Pancreas (tissue), 10 donors: Measurements from ENCODE around the gene UBAC2. TPM values are rescaled to one million over a fixed set of nuclear protein-coding genes. Genes with fewer than 3 reads are reported as not detected.
A peak's percentile ranks its signal among the peaks of the same experiment; 100 is the strongest.
"Not testable (repeated sequence)": the region's sequence is repeated elsewhere in the genome, so short reads cannot be mapped to it uniquely, and the experiment has no call there.

Source experiments
- ATAC-seq, 4 donors: fragments of 200-7000 bp; cut with Tn5 transposase; one replicate each; pipeline versions ENCODE4 v1.8.0 to v1.9.1; 2020; ENCODE audit warnings: mild to moderate bottlenecking in 4 of 4, moderate library complexity in 4 of 4
- DNase-seq, 6 donors: peaks; one replicate each; pipeline ENCODE4 v3.0.0-alpha.2; 2020
- FAIRE-seq: peaks from 2 replicates; lab custom pipeline; 2012; peaks lifted over from hg19 to GRCh38; lab: Jason Lieb, UNC
- H3K27ac ChIP-seq, 4 donors: fragments of 200-600 bp; sonication (generic); 1 replicate in 3 of 4; 2 replicates in 1 of 4; pipeline versions ENCODE4 v1.5.0 to v1.8.0; 2020
- H3K27me3 ChIP-seq, 4 donors: fragments of 200-600 bp; one replicate each; pipeline ENCODE4 v1.8.0; 2021
- H3K36me3 ChIP-seq, 3 donors: fragments of 200-600 bp; sonication (generic) in 1 of 3; one replicate each; pipeline versions ENCODE4 v1.5.0 to v1.8.0; 2020 to 2021
- H3K4me1 ChIP-seq, 3 donors: fragments of 200-600 bp; one replicate each; pipeline ENCODE4 v1.8.0; 2021
- H3K4me3 ChIP-seq, 4 donors: fragments of 200-600 bp; sonication (generic) in 2 of 4; one replicate each; pipeline versions ENCODE4 v1.5.0 to v1.8.0; 2020 to 2021
- H3K9me3 ChIP-seq, 4 donors: fragments of 200-600 bp; one replicate each; pipeline ENCODE4 v1.8.0; 2021
- WGBS, 2 donors: extraction: QIAGEN DNeasy Blood & Tissue Kit; methylation state at CpG; one replicate each; pipeline ENCODE4 v1.1.7; 2013; 5-methylcytosine and 5-hydroxymethylcytosine counted together
- intact Hi-C, 3 donors: fragments of 100-400 bp; cut with DNase I; formaldehyde crosslinking; loops; one replicate each; pipeline versions ENCODE4 v1.11.1 to v1.14.2; 2022
- polyA plus RNA-seq, 2 donors: library from polyadenylated mRNA; stranded (reverse); fragments of 200-250 nt; gene quantifications; one replicate each; pipeline ENCODE4 v1.2.3, GENCODE V29; 2013
- total RNA-seq, 6 donors: library from RNA; stranded (reverse); fragmentation: NEBNext Ultra II Directional in 4 of 6; extraction: Animal tissue kit (Norgen Biotek cat#: 25700) in 4 of 6; gene quantifications; one replicate each; pipeline versions ENCODE4 v1.2.1 to v1.2.4, GENCODE V29; 2021 to 2023
- TF ChIP-seq, protein P1 (sequence below), 4 donors: fragments of 200-600 bp; sonication (generic) in 3 of 4; IDR thresholded peaks; one replicate each; pipeline versions ENCODE4 v1.5.0 to v1.8.0; 2021; ENCODE audit warnings: antibody characterized with exemption in 4 of 4
- donor health status: healthy with polysubstance abuse.
- donor health status: DM: no; HTN: no; CAD: no; lungs with moderate emphysema.
- donor health status: DM: no; HTN: no; CAD: no.
- donor health status: control.
- donor health status: control.
- donor health status: Bipolar disorder and iron deficiency.
- donor health status: DM: yes; HTN: yes; CAD: no.
- donor health status: DM: no; HTN: no; CAD: no.
- donor health status: DM: no; HTN: no; CAD: no.
- donor health status: DM: yes; HTN: yes; CAD: no.

UBAC2 gene
- total and polyA plus RNA-seq, 8 donors = 17.5 to 29.5 (median 26.9) TPM

DNA sequence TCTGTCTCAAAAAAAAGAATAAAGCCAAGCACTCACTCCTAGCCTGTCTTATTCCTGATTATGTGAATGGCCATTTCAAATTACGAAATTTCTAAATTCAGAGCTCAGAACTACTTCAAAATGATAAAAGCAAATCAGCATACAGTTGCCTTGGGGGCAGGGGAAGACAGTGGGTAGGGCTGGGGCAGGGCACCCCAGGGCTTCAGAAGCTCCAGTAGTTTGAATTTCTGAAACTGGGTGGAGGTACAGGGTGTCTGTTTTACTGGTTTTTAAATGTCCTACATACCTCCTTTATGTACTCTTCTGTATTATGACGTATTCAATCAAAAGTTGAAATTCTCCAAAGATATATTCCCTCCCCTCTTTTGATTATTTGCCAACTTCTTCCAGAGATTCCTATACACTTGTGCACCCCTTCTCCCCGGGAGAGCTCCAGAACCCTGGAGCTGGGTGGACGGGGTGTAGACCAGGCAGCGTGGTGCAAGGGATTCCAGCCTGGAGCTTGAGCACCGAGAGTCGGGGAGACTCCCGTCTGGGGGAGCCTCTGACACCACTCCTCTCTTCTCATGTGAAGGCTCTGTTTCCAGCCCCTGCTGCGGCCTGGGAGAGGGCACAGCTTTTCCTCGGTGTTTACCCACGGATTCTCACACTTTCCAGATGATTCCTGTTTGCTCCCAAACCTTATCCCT is 191.3 kb downstream of the UBAC2 start:
- TF ChIP-seq, protein P1, sequence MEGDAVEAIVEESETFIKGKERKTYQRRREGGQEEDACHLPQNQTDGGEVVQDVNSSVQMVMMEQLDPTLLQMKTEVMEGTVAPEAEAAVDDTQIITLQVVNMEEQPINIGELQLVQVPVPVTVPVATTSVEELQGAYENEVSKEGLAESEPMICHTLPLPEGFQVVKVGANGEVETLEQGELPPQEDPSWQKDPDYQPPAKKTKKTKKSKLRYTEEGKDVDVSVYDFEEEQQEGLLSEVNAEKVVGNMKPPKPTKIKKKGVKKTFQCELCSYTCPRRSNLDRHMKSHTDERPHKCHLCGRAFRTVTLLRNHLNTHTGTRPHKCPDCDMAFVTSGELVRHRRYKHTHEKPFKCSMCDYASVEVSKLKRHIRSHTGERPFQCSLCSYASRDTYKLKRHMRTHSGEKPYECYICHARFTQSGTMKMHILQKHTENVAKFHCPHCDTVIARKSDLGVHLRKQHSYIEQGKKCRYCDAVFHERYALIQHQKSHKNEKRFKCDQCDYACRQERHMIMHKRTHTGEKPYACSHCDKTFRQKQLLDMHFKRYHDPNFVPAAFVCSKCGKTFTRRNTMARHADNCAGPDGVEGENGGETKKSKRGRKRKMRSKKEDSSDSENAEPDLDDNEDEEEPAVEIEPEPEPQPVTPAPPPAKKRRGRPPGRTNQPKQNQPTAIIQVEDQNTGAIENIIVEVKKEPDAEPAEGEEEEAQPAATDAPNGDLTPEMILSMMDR (IDR thresholded peaks at IDR 0.05) = no peak
- no peak for ATAC-seq
- no peak for DNase-seq
- H3K4me3 ChIP-seq = no peak overlapping the region
- intact Hi-C loops = no loop called here
- H3K27me3 ChIP-seq = no peaks in the 10 kb centered on the region
- H3K9me3 ChIP-seq = no peaks in the 10 kb centered on the region
- WGBS, 2 donors = 56 to 61% methylated on average over 11 of the region's 11 CpGs
- no peak for FAIRE-seq
- no peaks in the 10 kb centered on the region for H3K4me1 ChIP-seq
- H3K27ac ChIP-seq = no peak overlapping the region
- no peaks in the 10 kb centered on the region for H3K36me3 ChIP-seq

DNA sequence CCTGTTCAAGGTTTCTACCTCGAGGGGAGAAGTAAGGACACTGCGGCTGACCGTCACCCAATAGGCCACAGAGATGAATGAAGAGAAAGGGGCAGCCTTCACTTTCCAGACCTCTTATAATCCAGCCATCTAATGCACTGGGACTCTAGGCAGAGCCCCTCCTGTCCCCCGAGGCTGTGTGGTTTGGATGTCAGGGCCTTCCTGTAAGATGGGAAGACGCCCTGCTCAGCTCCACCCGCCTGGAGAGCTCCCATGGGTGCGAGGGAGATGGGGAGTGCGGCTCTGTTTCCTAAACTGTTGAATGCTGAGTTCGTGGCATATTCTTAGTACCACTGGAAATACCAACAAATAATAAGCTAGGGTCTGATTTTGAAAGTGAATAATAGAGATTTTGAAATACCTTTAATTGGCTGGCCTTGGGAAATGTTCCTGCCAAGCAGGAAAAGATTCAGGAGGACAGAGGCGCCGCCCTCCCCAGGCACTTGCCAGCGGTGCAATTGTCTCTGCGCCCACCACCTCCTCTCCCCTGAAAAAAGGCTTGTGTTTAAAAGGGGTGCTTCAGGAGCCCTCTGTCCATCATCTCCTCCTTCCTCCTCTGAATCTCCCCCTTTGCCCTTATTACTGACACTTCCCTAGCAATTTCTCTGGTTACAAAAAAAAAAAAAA is 191.9 kb downstream of the UBAC2 start:
- TF ChIP-seq, protein P1 (IDR thresholded peaks at IDR 0.05) = no peak
- intact Hi-C loops = no loop called here
- no peak overlapping the region for H3K27ac ChIP-seq
- no peaks in the 10 kb centered on the region for H3K27me3 ChIP-seq
- H3K4me1 ChIP-seq = no peaks in the 10 kb centered on the region
- H3K36me3 ChIP-seq = no peaks in the 10 kb centered on the region
- no peaks in the 10 kb centered on the region for H3K9me3 ChIP-seq
- no peak for FAIRE-seq
- no peak overlapping the region for H3K4me3 ChIP-seq
- WGBS, 2 donors = 55 to 61% methylated on average over 13 of the region's 13 CpGs
- ATAC-seq = no peak
- no peak for DNase-seq

DNA sequence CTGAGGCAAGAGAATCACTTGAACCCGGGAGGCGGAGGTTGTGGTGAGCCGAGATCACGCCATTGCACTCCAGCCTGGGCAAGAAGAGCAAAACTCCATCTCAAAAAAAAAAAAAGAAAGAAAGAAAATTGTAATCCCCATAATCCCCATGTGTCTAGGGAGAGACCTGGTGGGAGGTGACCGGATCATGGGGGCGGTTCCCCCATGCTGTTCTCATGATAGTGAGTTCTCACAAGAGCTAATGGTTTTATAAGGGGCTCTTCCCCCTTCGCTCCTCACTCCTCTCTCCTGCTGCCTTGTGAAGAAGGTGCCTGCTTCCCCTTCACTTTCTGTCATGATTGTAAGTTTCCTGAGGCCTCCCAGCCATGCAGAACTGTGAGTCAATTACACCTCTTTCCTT is 192.7 kb downstream of the UBAC2 start:
- DNase-seq, ATAC-seq, H3K4me3 ChIP-seq, H3K27me3 ChIP-seq, H3K4me1 ChIP-seq, intact Hi-C loops, H3K36me3 ChIP-seq, H3K9me3 ChIP-seq, H3K27ac ChIP-seq, FAIRE-seq: not testable (repeated sequence)
- 87 to 94% methylated on average over 7 of the region's 7 CpGs for WGBS, 2 donors

DNA sequence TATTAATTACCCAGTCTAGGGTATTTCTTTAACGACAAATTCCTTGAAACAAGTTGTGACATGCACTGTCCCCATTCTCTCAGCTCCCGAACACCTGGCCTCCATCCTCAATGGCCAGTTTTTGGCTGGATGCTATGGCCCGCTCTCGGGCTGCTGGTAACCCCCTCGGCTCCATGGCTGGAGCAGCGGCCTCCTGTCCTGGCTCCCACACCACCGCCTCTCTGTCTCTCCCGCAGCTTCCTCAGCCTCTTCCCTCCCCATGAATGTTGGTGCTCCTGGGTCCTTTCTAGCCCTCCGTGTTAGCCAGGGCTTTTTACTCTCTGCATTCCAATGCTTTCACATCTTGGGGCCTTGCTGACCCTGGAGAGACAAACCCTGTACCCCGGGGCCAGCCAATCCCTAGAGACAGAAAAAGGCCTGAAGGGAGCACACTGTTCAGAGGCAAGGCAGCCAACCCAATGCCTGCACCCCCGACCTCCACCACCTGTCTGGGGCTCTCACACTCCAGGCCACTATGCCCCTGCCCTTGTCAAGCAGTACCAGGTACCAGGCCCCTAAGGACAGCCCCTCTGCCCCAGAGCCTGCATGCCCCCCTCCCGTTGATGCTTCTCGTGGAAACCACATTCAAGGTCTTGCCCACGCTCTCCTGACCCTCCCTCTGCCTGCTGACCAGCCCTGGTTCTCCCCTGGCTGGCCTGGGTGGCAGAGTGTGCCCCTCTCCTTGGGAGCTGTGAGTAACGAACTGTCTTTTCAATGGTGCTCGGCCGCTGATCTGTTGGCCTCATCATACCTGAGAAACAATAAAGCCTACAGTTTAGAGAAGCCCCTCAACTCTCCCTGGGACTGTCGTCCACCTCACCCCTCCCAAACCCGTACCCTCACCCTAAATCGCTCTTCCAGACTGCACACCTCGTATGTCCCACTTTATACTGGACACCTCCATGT is 193.4 kb downstream of the UBAC2 start:
- Histone ChIP-seq H3K4me3 (no peak overlapping the region), H3K4me1 (no peaks in the 10 kb centered on the region), H3K36me3 (no peaks in the 10 kb centered on the region), H3K27me3 (no peaks in the 10 kb centered on the region), H3K27ac (no peak overlapping the region), H3K9me3 (no peaks in the 10 kb centered on the region)
- no peak for DNase-seq
- FAIRE-seq = no peak
- TF ChIP-seq, protein P1 (IDR thresholded peaks at IDR 0.05) = no peak
- no peak for ATAC-seq
- WGBS, 2 donors = 80 to 85% methylated on average over 21 of the region's 21 CpGs
- intact Hi-C loops = no loop called here

DNA sequence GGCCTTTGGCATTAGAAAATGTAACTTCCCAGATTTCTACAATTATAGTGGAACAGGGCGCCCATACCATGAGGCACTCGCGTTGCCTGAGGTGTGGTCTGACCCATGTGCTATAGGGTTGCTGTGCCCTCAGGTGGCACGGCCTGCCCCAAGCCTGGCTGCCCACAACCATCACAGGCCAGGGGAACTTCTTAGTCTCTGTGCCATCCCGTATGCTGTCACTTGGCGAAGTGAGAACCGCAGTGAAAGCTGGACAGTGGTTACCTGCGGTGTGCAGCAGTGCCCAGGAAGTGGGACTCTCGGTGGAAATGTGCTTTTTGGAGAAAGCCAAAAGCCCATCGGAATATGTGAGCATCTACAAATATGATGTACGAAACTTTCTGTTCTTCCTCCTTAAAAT is 194.8 kb downstream of the UBAC2 start:
- no peaks in the 10 kb centered on the region for H3K36me3 ChIP-seq
- no peak for FAIRE-seq
- no peak for ATAC-seq
- TF ChIP-seq, protein P1 (IDR thresholded peaks at IDR 0.05) = no peak
- no peaks in the 10 kb centered on the region for H3K4me1 ChIP-seq
- no peak overlapping the region for H3K27ac ChIP-seq
- intact Hi-C loops = no loop called here
- no peaks in the 10 kb centered on the region for H3K9me3 ChIP-seq
- H3K27me3 ChIP-seq = no peaks in the 10 kb centered on the region
- H3K4me3 ChIP-seq = no peak overlapping the region
- 93 to 95% methylated on average over 11 of the region's 11 CpGs for WGBS, 2 donors
- DNase-seq = peak in 1 of 6 donors; percentile 24
